Mesendoderm (in vitro differentiated cells): ENCODE results near the gene FAM118A.
A peak's percentile ranks its signal among the peaks of the same experiment; 100 is the strongest.

Experiments
- DNase-seq: peaks from one replicate; pipeline ENCODE4 v3.0.0; 2013
- H2AK5ac ChIP-seq: 2 replicates; pipeline ENCODE4 v1.6.1; 2013; ENCODE audit warnings: low read length, inconsistent platforms
- H2BK120ac ChIP-seq: 2 replicates; pipeline ENCODE4 v1.6.1; 2013; ENCODE audit warnings: low read depth, mild to moderate bottlenecking, low read length, moderate library complexity, mixed read lengths
- H2BK15ac ChIP-seq: replicated peaks from 2 replicates; pipeline ENCODE4 v1.6.1; 2013; ENCODE audit warnings: low read depth, mild to moderate bottlenecking, moderate library complexity
- H2BK5ac ChIP-seq: 2 replicates; pipeline ENCODE4 v1.6.1; 2013; ENCODE audit warnings: low read length, inconsistent platforms
- H3K18ac ChIP-seq: 2 replicates; pipeline ENCODE4 v1.6.1; 2013; ENCODE audit warnings: mild to moderate bottlenecking, low read length, mixed read lengths
- H3K23ac ChIP-seq: one replicate; pipeline ENCODE4 v1.6.1; 2013; ENCODE audit warnings: low read length
- H3K27ac ChIP-seq: 2 replicates; pipeline ENCODE4 v1.5.1; 2013; ENCODE audit warnings: low read depth, mild to moderate bottlenecking, inconsistent platforms, low read length, moderate library complexity
- H3K27me3 ChIP-seq: 2 replicates; pipeline ENCODE4 v1.6.1; 2013; ENCODE audit warnings: low read length, control low read depth, mild to moderate bottlenecking, inconsistent platforms; ENCODE audit not compliant: insufficient read depth, poor library complexity
- H3K36me3 ChIP-seq: 2 replicates; pipeline ENCODE4 v1.6.1; 2013; ENCODE audit warnings: low read length, inconsistent platforms; ENCODE audit not compliant: control insufficient read depth, insufficient read depth
- H3K4ac ChIP-seq: one replicate; pipeline ENCODE4 v1.6.1; 2013; ENCODE audit warnings: low read depth, mild to moderate bottlenecking, low read length, moderate library complexity
- H3K4me1 ChIP-seq: 2 replicates; pipeline ENCODE4 v1.6.1; 2013; ENCODE audit warnings: low read depth, low read length, inconsistent platforms; ENCODE audit not compliant: control insufficient read depth
- H3K4me2 ChIP-seq: 2 replicates; pipeline ENCODE4 v1.6.1; 2013; ENCODE audit warnings: low read length
- H3K4me3 ChIP-seq: 2 replicates; pipeline ENCODE4 v1.5.1; 2013; ENCODE audit warnings: mild to moderate bottlenecking, low read length
- H3K56ac ChIP-seq: one replicate; pipeline ENCODE4 v1.6.1; 2013; ENCODE audit warnings: low read length
- H3K79me1 ChIP-seq: 2 replicates; pipeline ENCODE4 v1.6.1; 2013; ENCODE audit warnings: low read length, inconsistent platforms
- H3K79me2 ChIP-seq: 2 replicates; pipeline ENCODE4 v1.6.1; 2013; ENCODE audit warnings: mild to moderate bottlenecking, low read length; ENCODE audit not compliant: control insufficient read depth, insufficient read depth
- H3K9ac ChIP-seq: 2 replicates; pipeline ENCODE4 v1.6.1; 2013; ENCODE audit warnings: low read length, inconsistent platforms
- H4K5ac ChIP-seq: one replicate; pipeline ENCODE4 v1.6.1; 2013; ENCODE audit warnings: low read length
- H4K8ac ChIP-seq: one replicate; pipeline ENCODE4 v1.6.1; 2013; ENCODE audit warnings: low read depth, mild to moderate bottlenecking, control low read depth, low read length, moderate library complexity
- WGBS: extraction: QIAGEN DNeasy Blood & Tissue Kit; methylation state at CpG from one replicate; pipeline ENCODE4 v1.1.7; 2013; ENCODE audit warnings: low lambda C conversion rate, missing lambda C conversion rate; ENCODE audit not compliant: insufficient coverage; ENCODE audit errors: extremely low coverage; 5-methylcytosine and 5-hydroxymethylcytosine counted together

FAM118A gene

GRCh38 chr22:45280587-45280980 is 29.1 kb upstream of the FAM118A start:
- no peak overlapping the region for H2BK120ac ChIP-seq
- no peak overlapping the region for H3K27ac ChIP-seq
- H2AK5ac ChIP-seq = no peak overlapping the region
- no peak overlapping the region for H3K4me3 ChIP-seq
- DNase-seq = no peak
- H3K18ac ChIP-seq = no peak overlapping the region
- H2BK15ac ChIP-seq = no peak overlapping the region
- no CpG with 5 or more reads among the region's 3 CpGs for WGBS
- no peak overlapping the region for H3K4ac ChIP-seq
- no peaks in the 10 kb centered on the region for H3K79me2 ChIP-seq
- H3K79me1 ChIP-seq = no peaks in the 10 kb centered on the region
- H3K27me3 ChIP-seq = no peaks in the 10 kb centered on the region
- H3K23ac ChIP-seq = no peak overlapping the region
- no peaks in the 10 kb centered on the region for H3K36me3 ChIP-seq
- H4K5ac ChIP-seq = no peak overlapping the region
- H3K56ac ChIP-seq = no peak overlapping the region
- no peak overlapping the region for H3K9ac ChIP-seq
- no peak overlapping the region for H3K4me2 ChIP-seq
- no peak overlapping the region for H4K8ac ChIP-seq
- H3K4me1 ChIP-seq = no peaks in the 10 kb centered on the region
- H2BK5ac ChIP-seq = no peak overlapping the region

- H2BK120ac ChIP-seq = no peak overlapping the region
- no peak overlapping the region for H4K8ac ChIP-seq
- H3K79me1 ChIP-seq = no peaks in the 10 kb centered on the region
- H3K27ac ChIP-seq = no peak overlapping the region
- no peak overlapping the region for H3K4me3 ChIP-seq
- H2BK5ac ChIP-seq = no peak overlapping the region
- no peak overlapping the region for H3K9ac ChIP-seq
- H3K4me1 ChIP-seq = no peaks in the 10 kb centered on the region
- no peak for DNase-seq
- no peak overlapping the region for H4K5ac ChIP-seq
- H2BK15ac ChIP-seq = no peak overlapping the region
- no peak overlapping the region for H3K56ac ChIP-seq
- no peak overlapping the region for H3K18ac ChIP-seq
- no peak overlapping the region for H3K23ac ChIP-seq
- 100% methylated on average over 1 of the region's 3 CpGs for WGBS
- H2AK5ac ChIP-seq = no peak overlapping the region
- no peaks in the 10 kb centered on the region for H3K36me3 ChIP-seq
- no peak overlapping the region for H3K4ac ChIP-seq
- no peak overlapping the region for H3K4me2 ChIP-seq
- no peaks in the 10 kb centered on the region for H3K79me2 ChIP-seq
- no peaks in the 10 kb centered on the region for H3K27me3 ChIP-seq
Measured at GRCh38 chr22:45281010-45281409, 28.7 kb upstream of the FAM118A start.

- Histone ChIP-seq H3K23ac (no peak within 1 kb of the TSS), H3K9ac (peak within 1 kb of the TSS; percentile 7), H4K5ac (no peak within 1 kb of the TSS), H3K27ac (no peak within 1 kb of the TSS), H3K4ac (no peak within 1 kb of the TSS), H3K18ac (no peak within 1 kb of the TSS), H3K79me1 (no peaks in the 10 kb centered on the region), H2BK15ac (no peak within 1 kb of the TSS), H3K4me3 (no peak within 1 kb of the TSS), H2BK120ac (no peak within 1 kb of the TSS), H3K4me2 (peak within 1 kb of the TSS; percentile 52), H3K79me2 (no peaks in the 10 kb centered on the region), H3K27me3 (no peaks in the 10 kb centered on the region), H2AK5ac (no peak within 1 kb of the TSS), H2BK5ac (no peak within 1 kb of the TSS), H3K36me3 (no peaks in the 10 kb centered on the region), H3K56ac (peak within 1 kb of the TSS; percentile 49), H4K8ac (no peak within 1 kb of the TSS), H3K4me1 (no peaks in the 10 kb centered on the region)
- peak; percentile 68 for DNase-seq
- no CpG with 5 or more reads among the region's 46 CpGs for WGBS
Measured at GRCh38 chr22:45284705-45285262, 24.9 kb upstream of the FAM118A start, which contains the start of gene UPK3A. Gene UPK3A (plus strand): TSS chr22:45284949. CDS start chr22:45285014, 65 bp downstream.

GRCh38 chr22:45285263-45286058 is 24.3 kb upstream of the FAM118A start:
- Histone ChIP-seq H3K18ac (no peak overlapping the region), H3K79me2 (no peaks in the 10 kb centered on the region)
- no CpG with 5 or more reads among the region's 16 CpGs for WGBS

GRCh38 chr22:45286854-45287551 is 22.7 kb upstream of the FAM118A start:
- no peak overlapping the region for H3K4me2 ChIP-seq
- H3K27ac ChIP-seq = no peak overlapping the region
- no peak overlapping the region for H2BK5ac ChIP-seq
- H2AK5ac ChIP-seq = no peak overlapping the region
- H3K56ac ChIP-seq = no peak overlapping the region
- H3K18ac ChIP-seq = no peak overlapping the region
- no peak overlapping the region for H3K9ac ChIP-seq
- no peak overlapping the region for H4K8ac ChIP-seq
- no peak overlapping the region for H3K23ac ChIP-seq
- H3K79me2 ChIP-seq = no peaks in the 10 kb centered on the region
- H2BK15ac ChIP-seq = no peak overlapping the region
- no peaks in the 10 kb centered on the region for H3K36me3 ChIP-seq
- WGBS = no CpG with 5 or more reads among the region's 12 CpGs
- no peak overlapping the region for H4K5ac ChIP-seq
- H2BK120ac ChIP-seq = no peak overlapping the region
- no peak overlapping the region for H3K4me3 ChIP-seq
- H3K4me1 ChIP-seq = peaks cover 3% of the 10 kb centered on the region
- no peak overlapping the region for H3K4ac ChIP-seq
- no peak for DNase-seq
- no peaks in the 10 kb centered on the region for H3K79me1 ChIP-seq
- H3K27me3 ChIP-seq = no peaks in the 10 kb centered on the region

More at GRCh38 chr22:45285263-45286058, 24.3 kb upstream of the FAM118A start:
- H3K4me2 ChIP-seq = peak overlapping the region; percentile 52
- H3K56ac ChIP-seq = no peak overlapping the region
- H2BK15ac ChIP-seq = no peak overlapping the region
- H2BK120ac ChIP-seq = no peak overlapping the region
- H3K9ac ChIP-seq = peak overlapping the region; percentile 7
- no peak overlapping the region for H3K27ac ChIP-seq
- H4K5ac ChIP-seq = no peak overlapping the region
- H3K4me3 ChIP-seq = no peak overlapping the region
- no peaks in the 10 kb centered on the region for H3K36me3 ChIP-seq
- peaks cover 2% of the 10 kb centered on the region for H3K4me1 ChIP-seq
- H3K79me1 ChIP-seq = no peaks in the 10 kb centered on the region
- H3K4ac ChIP-seq = no peak overlapping the region
- H4K8ac ChIP-seq = no peak overlapping the region
- peak; percentile 71 for DNase-seq
- no peaks in the 10 kb centered on the region for H3K27me3 ChIP-seq
- H3K23ac ChIP-seq = no peak overlapping the region
- no peak overlapping the region for H2AK5ac ChIP-seq
- no peak overlapping the region for H2BK5ac ChIP-seq
